OCI-LY1 (cell line): ENCODE results near the gene STT3B.
A peak's percentile ranks its signal among the peaks of the same experiment; 100 is the strongest.

Source experiments
- H2AFZ ChIP-seq: fragments of 200-600 bp; sonication (generic), shearing (Covaris generic); 2 replicates; pipeline ENCODE4 v1.6.0; 2014; ENCODE audit warnings: antibody characterized with exemption, mild to moderate bottlenecking, low read length
- H3F3A ChIP-seq: fragments of 200-600 bp; sonication (generic), shearing (Covaris generic); 2 replicates; pipeline ENCODE4 v1.6.0; 2014; ENCODE audit warnings: mild to moderate bottlenecking, antibody characterized with exemption, low read length, moderate library complexity; ENCODE audit not compliant: insufficient read depth
- H3K27ac ChIP-seq: fragments of 200-600 bp; sonication (generic); 2 replicates; pipeline ENCODE4 v1.5.1; 2014; ENCODE audit warnings: low read length, mixed run types, mild to moderate bottlenecking, low read depth; ENCODE audit not compliant: poor library complexity, severe bottlenecking
- H3K27me3 ChIP-seq: fragments of 200-600 bp; sonication (generic); 2 replicates; pipeline ENCODE4 v1.6.0; 2014; ENCODE audit warnings: antibody characterized with exemption, mild to moderate bottlenecking, low read length, moderate library complexity; ENCODE audit not compliant: insufficient read depth
- H3K36me3 ChIP-seq: fragments of 200-600 bp; sonication (generic); 2 replicates; pipeline ENCODE4 v1.6.1; 2014; ENCODE audit warnings: mild to moderate bottlenecking, antibody characterized with exemption, low read length, moderate library complexity, mixed read lengths; ENCODE audit not compliant: insufficient read depth
- H3K4me1 ChIP-seq: fragments of 200-600 bp; sonication (generic); 2 replicates; pipeline ENCODE4 v1.5.1; 2014; ENCODE audit warnings: mild to moderate bottlenecking, low read length, moderate library complexity; ENCODE audit not compliant: insufficient read depth, severe bottlenecking
- H3K4me2 ChIP-seq: fragments of 200-600 bp; sonication (generic), shearing (Covaris generic); 2 replicates; pipeline ENCODE4 v1.6.1; 2014; ENCODE audit warnings: low read length
- H3K4me3 ChIP-seq: fragments of 200-600 bp; sonication (generic); 2 replicates; pipeline ENCODE4 v1.5.1; 2014; ENCODE audit warnings: low read length, low read depth, mild to moderate bottlenecking, mixed read lengths; ENCODE audit not compliant: poor library complexity, severe bottlenecking
- H3K79me2 ChIP-seq: fragments of 200-600 bp; shearing (Covaris generic); 2 replicates; pipeline ENCODE4 v1.6.1; 2016; ENCODE audit warnings: mixed run types, low read length, mixed read lengths; ENCODE audit not compliant: insufficient read depth
- H3K9ac ChIP-seq: fragments of 200-600 bp; sonication (generic), shearing (Covaris generic); 2 replicates; pipeline ENCODE4 v1.6.1; 2014; ENCODE audit warnings: mild to moderate bottlenecking, low read length, mixed read lengths
- H3K9me2 ChIP-seq: fragments of 200-600 bp; sonication (generic), shearing (Covaris generic); 2 replicates; pipeline ENCODE4 v1.6.1; 2014; ENCODE audit warnings: low read depth, mild to moderate bottlenecking, low read length, mixed read lengths
- H3K9me3 ChIP-seq: fragments of 200-600 bp; shearing (Covaris generic); 2 replicates; pipeline ENCODE4 v1.6.1; 2014; ENCODE audit warnings: low read length, mixed read lengths
- H4K20me1 ChIP-seq: fragments of 200-600 bp; sonication (generic), shearing (Covaris generic); 2 replicates; pipeline ENCODE4 v1.6.0; 2016; ENCODE audit warnings: mild to moderate bottlenecking, low read length; ENCODE audit not compliant: insufficient read depth
- EZH2 ChIP-seq: fragments of 200-600 bp; sonication (generic), shearing (Covaris generic); IDR thresholded peaks from 2 replicates; pipeline ENCODE4 v1.8.0; 2017; ENCODE audit warnings: borderline replicate concordance, mixed run types, mild to moderate bottlenecking, antibody characterized with exemption, low read length, moderate library complexity, mixed read lengths
- TF ChIP-seq, protein P1 (sequence below): fragments of 200-600 bp; sonication (generic), shearing (Covaris generic); IDR thresholded peaks from 2 replicates; pipeline ENCODE4 v1.5.1; 2017; ENCODE audit warnings: mild to moderate bottlenecking, antibody characterized with exemption, low read length, moderate library complexity, mixed read lengths

Gene STT3B

GRCh38 chr3:31531452-31531991 is 1.2 kb upstream of the STT3B start:
- TF ChIP-seq, protein P1, sequence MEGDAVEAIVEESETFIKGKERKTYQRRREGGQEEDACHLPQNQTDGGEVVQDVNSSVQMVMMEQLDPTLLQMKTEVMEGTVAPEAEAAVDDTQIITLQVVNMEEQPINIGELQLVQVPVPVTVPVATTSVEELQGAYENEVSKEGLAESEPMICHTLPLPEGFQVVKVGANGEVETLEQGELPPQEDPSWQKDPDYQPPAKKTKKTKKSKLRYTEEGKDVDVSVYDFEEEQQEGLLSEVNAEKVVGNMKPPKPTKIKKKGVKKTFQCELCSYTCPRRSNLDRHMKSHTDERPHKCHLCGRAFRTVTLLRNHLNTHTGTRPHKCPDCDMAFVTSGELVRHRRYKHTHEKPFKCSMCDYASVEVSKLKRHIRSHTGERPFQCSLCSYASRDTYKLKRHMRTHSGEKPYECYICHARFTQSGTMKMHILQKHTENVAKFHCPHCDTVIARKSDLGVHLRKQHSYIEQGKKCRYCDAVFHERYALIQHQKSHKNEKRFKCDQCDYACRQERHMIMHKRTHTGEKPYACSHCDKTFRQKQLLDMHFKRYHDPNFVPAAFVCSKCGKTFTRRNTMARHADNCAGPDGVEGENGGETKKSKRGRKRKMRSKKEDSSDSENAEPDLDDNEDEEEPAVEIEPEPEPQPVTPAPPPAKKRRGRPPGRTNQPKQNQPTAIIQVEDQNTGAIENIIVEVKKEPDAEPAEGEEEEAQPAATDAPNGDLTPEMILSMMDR, result no peak
- TF ChIP-seq EZH2, result no peak
- H3K4me1 ChIP-seq, result peaks cover 30% of the 10 kb centered on the region
- no peaks in the 10 kb centered on the region for H4K20me1 ChIP-seq
- H3K9me2 ChIP-seq, result no peaks in the 10 kb centered on the region
- peak overlapping the region; percentile 87 for H3K4me2 ChIP-seq
- peak overlapping the region; percentile 84 for H3K9ac ChIP-seq
- H3K27ac ChIP-seq, result peak overlapping the region; percentile 91
- H3K27me3 ChIP-seq, result no peaks in the 10 kb centered on the region; the same call in 1 of the 2 replicates
- H3K4me3 ChIP-seq, result peak overlapping the region; percentile 81
- no peaks in the 10 kb centered on the region for H3K9me3 ChIP-seq
- peaks cover 37% of the 10 kb centered on the region for H3K79me2 ChIP-seq
- H3F3A ChIP-seq, result no peaks in the 10 kb centered on the region
- H3K36me3 ChIP-seq, result no peaks in the 10 kb centered on the region; the same call in 1 of the 2 replicates
- peak overlapping the region; percentile 16 for H2AFZ ChIP-seq

GRCh38 chr3:31531992-31532586 is 636 bp upstream of the STT3B start:
- Histone ChIP-seq H3K9ac (peak overlapping the region; percentile 84), H3K36me3 (peaks cover 3% of the 10 kb centered on the region), H3K79me2 (peaks cover 42% of the 10 kb centered on the region), H3F3A (no peaks in the 10 kb centered on the region), H3K9me3 (no peaks in the 10 kb centered on the region), H3K27me3 (no peaks in the 10 kb centered on the region; the same call in 1 of the 2 replicates), H3K9me2 (no peaks in the 10 kb centered on the region), H3K4me2 (peak overlapping the region; percentile 87), H3K4me3 (peak overlapping the region; percentile 81), H2AFZ (no peak overlapping the region), H3K27ac (peak overlapping the region; percentile 91), H3K4me1 (peaks cover 36% of the 10 kb centered on the region), H4K20me1 (no peaks in the 10 kb centered on the region)
- no peak for TF ChIP-seq EZH2
- TF ChIP-seq, protein P1, result no peak

DNA sequence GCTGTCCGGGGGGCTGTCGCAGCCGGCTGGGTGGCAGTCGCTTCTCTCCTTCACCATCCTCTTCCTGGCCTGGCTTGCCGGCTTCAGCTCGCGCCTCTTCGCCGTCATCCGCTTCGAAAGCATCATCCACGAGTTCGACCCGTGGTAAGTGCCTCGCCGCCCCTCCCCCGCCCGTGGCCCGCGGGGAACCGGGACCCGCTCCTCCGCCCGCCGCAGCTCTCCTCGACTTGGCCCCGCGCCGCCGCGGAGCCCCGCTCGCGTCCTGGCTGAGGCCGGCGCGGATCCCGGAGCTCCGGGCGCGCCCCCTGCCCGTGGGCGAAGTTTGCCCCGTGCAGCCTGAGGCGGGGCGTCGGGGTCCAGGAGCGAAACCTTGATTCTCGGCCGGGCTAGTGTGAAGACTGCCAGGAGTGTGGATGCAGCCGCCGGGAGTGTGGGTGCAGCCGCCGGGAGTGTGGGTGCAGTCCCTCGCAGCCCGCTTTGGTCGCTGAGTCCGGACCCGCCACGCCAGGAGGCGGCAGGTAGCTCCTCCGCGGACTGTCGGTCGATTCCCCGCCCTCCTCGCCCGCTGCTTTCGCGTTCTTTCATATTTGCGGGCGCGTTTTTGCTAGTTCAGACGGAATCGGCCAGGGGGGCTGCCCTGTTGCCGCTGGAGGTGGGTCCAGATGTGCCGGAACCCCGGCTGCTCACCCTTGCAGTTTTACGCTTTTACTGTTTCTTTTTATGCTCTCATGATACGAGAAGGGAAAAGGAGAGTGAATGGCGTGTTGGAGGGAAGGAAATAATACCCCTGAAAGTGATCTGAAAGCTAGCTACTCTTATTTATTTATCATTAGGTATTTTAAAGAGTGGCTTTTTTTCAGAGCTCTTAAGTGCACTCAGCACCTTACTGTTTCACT is 692 bp downstream of the STT3B start:
- H2AFZ ChIP-seq, result no peak overlapping the region
- H3K36me3 ChIP-seq, result peaks cover 16% of the 10 kb centered on the region

More for the DNA sequence above, 692 bp downstream of the STT3B start:
- Histone ChIP-seq H3K9me3 (no peaks in the 10 kb centered on the region), H3K27me3 (no peaks in the 10 kb centered on the region; the same call in 1 of the 2 replicates), H3F3A (no peaks in the 10 kb centered on the region), H3K27ac (peak overlapping the region; percentile 91), H3K9me2 (no peaks in the 10 kb centered on the region), H3K4me3 (peak overlapping the region; percentile 81), H3K79me2 (peaks cover 55% of the 10 kb centered on the region), H3K9ac (peak overlapping the region; percentile 76), H3K4me2 (peak overlapping the region; percentile 85), H3K4me1 (peaks cover 48% of the 10 kb centered on the region), H4K20me1 (no peaks in the 10 kb centered on the region; the same call in 1 of the 2 replicates)
- TF ChIP-seq EZH2, result no peak
- TF ChIP-seq, protein P1, result peak; percentile 26; the same call in 1 of the 2 replicates
